GM15510 (cell line): Measurements from ENCODE around the gene GPR39.

Experiments
- POLR2A ChIP-seq: IDR thresholded peaks from 3 replicates; pipeline ENCODE4 v1.6.1; 2011; ENCODE audit warnings: borderline replicate concordance; ENCODE audit not compliant: insufficient read length; ENCODE audit errors: extremely low read depth

GPR39 gene

DNA sequence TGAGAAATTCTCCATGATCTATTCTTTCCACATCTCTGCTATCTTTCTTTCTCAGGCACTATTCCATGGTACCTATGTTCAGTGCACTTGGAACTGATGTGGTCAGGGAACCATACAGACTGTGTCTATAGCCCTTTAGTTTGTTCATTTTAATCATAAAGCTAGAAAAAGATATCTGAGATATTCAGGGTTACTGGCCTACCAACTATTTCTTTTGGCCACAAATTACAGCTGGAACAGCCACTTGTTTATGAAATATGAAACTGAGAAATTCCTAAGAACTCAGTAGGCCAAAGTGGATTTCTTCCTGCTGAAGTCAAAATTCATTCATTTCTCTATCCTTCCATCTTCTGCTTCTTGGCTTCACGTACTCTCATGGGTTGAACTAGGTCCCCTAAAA is 276.2 kb downstream of the GPR39 start:
- no peak for TF ChIP-seq POLR2A
